PC-9 (cell line): ENCODE measurements around the gene STK10. TPM values are rescaled to one million over a fixed set of nuclear protein-coding genes. Genes with fewer than 3 reads are reported as not detected.

ENCODE experiments used
- BruUV-seq: library from RNA; stranded (reverse); fragments of 400-500 nt; replicated peaks from 2 replicates; lab custom pipeline; 2021; lab: Mats Ljungman, UMichigan
- CTCF ChIA-PET: fragments of 300-600 bp; sonication (Branson Sonifier 250); formaldehyde crosslinking; loops from one replicate; lab custom pipeline; 2022; ENCODE audit warnings: antibody characterized with exemption; lab: Charles Lee
- POLR2A ChIA-PET: fragments of 300-600 bp; sonication (Branson Sonifier 250); formaldehyde crosslinking; loops from one replicate; lab custom pipeline; 2022; ENCODE audit warnings: antibody characterized with exemption; ENCODE audit not compliant: unreplicated experiment; lab: Charles Lee
- DNase-seq, 2 experiments: peaks; one replicate each; pipeline versions ENCODE4 v3.0.0 to v3.0.0-alpha.2; 2015 to 2022; ENCODE audit warnings: mixed read lengths in 1 of 2
- H2AFZ ChIP-seq: fragments of 200-600 bp; sonication (generic); 2 replicates; pipeline ENCODE4 v1.8.1; 2017; ENCODE audit warnings: antibody characterized with exemption
- H3F3A ChIP-seq: fragments of 200-600 bp; sonication (generic); 2 replicates; pipeline ENCODE4 v1.8.1; 2017; ENCODE audit warnings: antibody characterized with exemption, mild to moderate bottlenecking, low read depth; ENCODE audit not compliant: insufficient read depth
- H3K27ac ChIP-seq: fragments of 200-600 bp; sonication (generic); 2 replicates; pipeline ENCODE4 v1.6.1; 2016; ENCODE audit warnings: mixed run types
- H3K27me3 ChIP-seq: fragments of 200-600 bp; sonication (generic); 2 replicates; pipeline ENCODE4 v1.6.1; 2016; ENCODE audit warnings: low read depth, mixed run types; ENCODE audit not compliant: insufficient read depth
- H3K36me3 ChIP-seq: fragments of 200-600 bp; sonication (generic); 2 replicates; pipeline ENCODE4 v1.6.1; 2016; ENCODE audit warnings: low read depth, mixed run types
- H3K4me1 ChIP-seq: fragments of 200-600 bp; sonication (generic); replicated peaks from 2 replicates; pipeline ENCODE4 v1.6.1; 2016; ENCODE audit warnings: mixed run types; ENCODE audit not compliant: insufficient read depth
- H3K4me2 ChIP-seq: fragments of 200-600 bp; sonication (generic); 2 replicates; pipeline ENCODE4 v1.6.1; 2017; ENCODE audit warnings: mixed run types
- H3K4me3 ChIP-seq: fragments of 200-600 bp; sonication (generic); 2 replicates; pipeline ENCODE4 v1.6.1; 2016; ENCODE audit warnings: mixed run types
- H3K79me2 ChIP-seq: fragments of 200-600 bp; sonication (generic); 2 replicates; pipeline ENCODE4 v1.6.1; 2017; ENCODE audit warnings: low read depth, mixed run types
- H3K9me2 ChIP-seq: fragments of 200-600 bp; sonication (generic); 2 replicates; pipeline ENCODE4 v1.8.1; 2017; ENCODE audit warnings: mild to moderate bottlenecking; ENCODE audit not compliant: insufficient read depth
- H3K9me3 ChIP-seq: fragments of 200-600 bp; sonication (generic); 2 replicates; pipeline ENCODE4 v1.8.1; 2016; ENCODE audit warnings: low read depth; ENCODE audit not compliant: insufficient read depth
- H4K20me1 ChIP-seq: fragments of 200-600 bp; sonication (generic); 2 replicates; pipeline ENCODE4 v1.8.1; 2017; ENCODE audit not compliant: insufficient read depth
- EZH2 ChIP-seq: fragments of 200-600 bp; sonication (generic); IDR thresholded peaks from 2 replicates; pipeline ENCODE4 v1.8.0; 2017; ENCODE audit warnings: antibody characterized with exemption, low read depth
- intact Hi-C: fragments of 100-400 bp; cut with micrococcal nuclease; formaldehyde crosslinking; loops from one replicate; pipeline ENCODE4 v1.10.0; 2022; ENCODE audit not compliant: unreplicated experiment
- total RNA-seq: library from RNA; stranded (reverse); gene quantifications from 2 replicates; pipeline ENCODE4 v1.2.3, GENCODE V29; 2021
- TF ChIP-seq, protein P1 (sequence below): fragments of 200-600 bp; sonication (generic); conservative IDR thresholded peaks from 2 replicates; pipeline ENCODE4 v1.6.1; 2017; ENCODE audit warnings: mixed run types, antibody characterized with exemption, mild to moderate bottlenecking, moderate library complexity

Gene STK10
- total RNA-seq, 1 experiment from 2014 or later: 31.5 TPM

DNA sequence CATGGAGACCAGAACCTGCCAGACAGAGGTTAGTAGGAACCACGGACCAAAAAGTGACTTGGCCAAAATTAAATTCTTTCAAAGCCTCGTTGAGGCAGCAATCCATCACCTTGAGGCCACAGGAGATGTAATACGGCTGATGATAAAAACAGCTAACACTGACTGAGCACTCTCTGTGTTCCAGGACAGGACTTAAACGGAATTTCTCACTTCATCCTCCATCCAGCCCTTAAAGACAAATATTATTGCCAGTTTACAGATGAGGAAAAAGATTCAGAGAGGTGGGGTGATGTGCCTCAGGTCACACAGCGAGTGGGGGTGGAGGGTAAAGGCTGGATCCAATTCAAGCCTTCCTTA is 25.1 kb downstream of the STK10 start:
- H3K9me3 ChIP-seq: no peaks in the 10 kb centered on the region
- peaks cover 5% of the 10 kb centered on the region; the same call in 1 of the 2 replicates for H3K79me2 ChIP-seq
- H3K4me3 ChIP-seq: no peak overlapping the region
- ChIA-PET POLR2A (no interaction called here), CTCF (interaction anchor here (0.6 kb wide), 1 partner anchor 133 kb away, joined by 4 read pairs; no protein-coding TSS in a partner anchor)
- H3K9me2 ChIP-seq: no peaks in the 10 kb centered on the region
- H3K4me2 ChIP-seq: no peak overlapping the region
- no peak overlapping the region for H3K27ac ChIP-seq
- no peak for DNase-seq
- no peak overlapping the region for H2AFZ ChIP-seq
- intact Hi-C loops: no loop called here
- H3F3A ChIP-seq: no peaks in the 10 kb centered on the region; the same call in 1 of the 2 replicates
- H3K4me1 ChIP-seq: no peaks in the 10 kb centered on the region
- no TSS peak for BruUV-seq
- no peaks in the 10 kb centered on the region for H3K36me3 ChIP-seq
- no peak for TF ChIP-seq EZH2
- TF ChIP-seq, protein P1, sequence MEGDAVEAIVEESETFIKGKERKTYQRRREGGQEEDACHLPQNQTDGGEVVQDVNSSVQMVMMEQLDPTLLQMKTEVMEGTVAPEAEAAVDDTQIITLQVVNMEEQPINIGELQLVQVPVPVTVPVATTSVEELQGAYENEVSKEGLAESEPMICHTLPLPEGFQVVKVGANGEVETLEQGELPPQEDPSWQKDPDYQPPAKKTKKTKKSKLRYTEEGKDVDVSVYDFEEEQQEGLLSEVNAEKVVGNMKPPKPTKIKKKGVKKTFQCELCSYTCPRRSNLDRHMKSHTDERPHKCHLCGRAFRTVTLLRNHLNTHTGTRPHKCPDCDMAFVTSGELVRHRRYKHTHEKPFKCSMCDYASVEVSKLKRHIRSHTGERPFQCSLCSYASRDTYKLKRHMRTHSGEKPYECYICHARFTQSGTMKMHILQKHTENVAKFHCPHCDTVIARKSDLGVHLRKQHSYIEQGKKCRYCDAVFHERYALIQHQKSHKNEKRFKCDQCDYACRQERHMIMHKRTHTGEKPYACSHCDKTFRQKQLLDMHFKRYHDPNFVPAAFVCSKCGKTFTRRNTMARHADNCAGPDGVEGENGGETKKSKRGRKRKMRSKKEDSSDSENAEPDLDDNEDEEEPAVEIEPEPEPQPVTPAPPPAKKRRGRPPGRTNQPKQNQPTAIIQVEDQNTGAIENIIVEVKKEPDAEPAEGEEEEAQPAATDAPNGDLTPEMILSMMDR: no peak
- 0 out of 2 replicates have a peak, but pooled peaks cover 6% of the 10 kb centered on the region for H4K20me1 ChIP-seq
- H3K27me3 ChIP-seq: no peaks in the 10 kb centered on the region

DNA sequence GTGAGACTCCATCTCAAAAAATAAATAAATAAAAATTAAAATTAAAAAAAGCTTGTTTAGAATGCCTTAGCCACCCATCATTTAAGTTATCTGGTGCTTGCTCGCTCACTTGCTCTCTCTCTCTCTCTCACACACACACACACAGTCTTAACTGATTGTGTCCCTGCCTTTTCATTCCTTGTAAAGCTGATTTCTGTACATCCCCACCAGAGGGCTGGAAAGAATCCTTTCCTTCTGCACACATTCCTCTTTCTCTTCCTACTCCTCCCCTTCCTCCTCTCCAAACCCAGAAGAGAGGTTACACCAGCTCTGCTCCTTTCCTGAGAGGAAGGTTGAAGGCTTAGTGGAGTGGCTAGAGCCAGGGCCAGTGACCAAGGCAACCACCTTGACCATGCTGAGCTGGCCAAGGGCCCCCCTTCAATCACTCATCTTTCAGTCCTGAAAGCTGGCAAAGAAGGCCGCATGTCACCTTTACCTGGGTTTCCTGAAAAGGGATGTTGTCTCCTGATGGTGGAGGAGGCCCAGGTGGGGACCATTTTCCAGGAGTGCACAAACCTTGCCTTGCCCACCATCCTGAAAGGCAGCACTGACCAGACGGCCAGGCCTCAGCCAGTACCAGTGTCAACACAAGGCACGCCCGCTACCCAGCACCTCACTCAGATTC is 25.6 kb downstream of the STK10 start:
- Histone ChIP-seq H3K9me2 (no peaks in the 10 kb centered on the region), H3K36me3 (no peaks in the 10 kb centered on the region), H3K27ac (no peak overlapping the region), H2AFZ (no peak overlapping the region), H4K20me1 (0 out of 2 replicates have a peak, but pooled peaks cover 6% of the 10 kb centered on the region), H3F3A (no peaks in the 10 kb centered on the region; the same call in 1 of the 2 replicates), H3K4me3 (no peak overlapping the region), H3K9me3 (no peaks in the 10 kb centered on the region), H3K4me1 (no peaks in the 10 kb centered on the region), H3K79me2 (peaks cover 5% of the 10 kb centered on the region; the same call in 1 of the 2 replicates), H3K27me3 (no peaks in the 10 kb centered on the region), H3K4me2 (no peak overlapping the region)
- CTCF ChIA-PET: interaction anchor here (0.6 kb wide), 1 partner anchor 133 kb away, joined by 4 read pairs; no protein-coding TSS in a partner anchor
- no TSS peak for BruUV-seq
- intact Hi-C loops: no loop called here
- POLR2A ChIA-PET: no interaction called here
- TF ChIP-seq EZH2: no peak
- TF ChIP-seq, protein P1: no peak
- no peak for DNase-seq

DNA sequence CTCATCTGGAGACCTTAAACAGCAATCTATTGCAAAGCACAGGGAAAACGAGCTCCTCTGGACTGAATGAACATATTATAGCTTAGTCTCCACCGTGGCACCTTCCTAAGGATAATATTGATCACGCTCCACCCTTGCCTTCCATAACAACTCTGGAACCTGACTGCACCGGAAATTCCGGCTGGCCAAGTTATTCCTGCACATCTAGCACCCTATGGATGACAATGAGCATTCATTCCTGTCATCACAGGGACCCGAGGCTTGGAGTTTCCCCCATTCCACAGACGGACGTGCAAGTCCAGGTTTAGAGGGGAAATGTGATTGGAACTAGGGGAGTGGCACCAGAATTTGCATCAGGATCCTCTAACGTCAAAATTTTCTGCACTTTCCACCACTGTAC is 27.5 kb downstream of the STK10 start:
- ChIA-PET CTCF (no interaction called here), POLR2A (no interaction called here)
- Histone ChIP-seq H4K20me1 (0 out of 2 replicates have a peak, but pooled peaks cover 6% of the 10 kb centered on the region), H3K4me3 (no peak overlapping the region), H3K27me3 (no peaks in the 10 kb centered on the region), H3F3A (no peaks in the 10 kb centered on the region; the same call in 1 of the 2 replicates), H3K36me3 (no peaks in the 10 kb centered on the region), H3K9me2 (no peaks in the 10 kb centered on the region), H3K9me3 (no peaks in the 10 kb centered on the region), H3K4me1 (no peaks in the 10 kb centered on the region), H3K4me2 (0 out of 2 replicates have a peak overlapping the region, but pooled peaks have one; percentile 16), H3K79me2 (peaks cover 5% of the 10 kb centered on the region; the same call in 1 of the 2 replicates), H3K27ac (no peak overlapping the region), H2AFZ (no peak overlapping the region)
- DNase-seq: no peak
- no TSS peak for BruUV-seq
- intact Hi-C loops: no loop called here
- TF ChIP-seq, protein P1: no peak
- TF ChIP-seq EZH2: no peak
